Measurements from ENCODE around the gene SLC4A5.

DNA sequence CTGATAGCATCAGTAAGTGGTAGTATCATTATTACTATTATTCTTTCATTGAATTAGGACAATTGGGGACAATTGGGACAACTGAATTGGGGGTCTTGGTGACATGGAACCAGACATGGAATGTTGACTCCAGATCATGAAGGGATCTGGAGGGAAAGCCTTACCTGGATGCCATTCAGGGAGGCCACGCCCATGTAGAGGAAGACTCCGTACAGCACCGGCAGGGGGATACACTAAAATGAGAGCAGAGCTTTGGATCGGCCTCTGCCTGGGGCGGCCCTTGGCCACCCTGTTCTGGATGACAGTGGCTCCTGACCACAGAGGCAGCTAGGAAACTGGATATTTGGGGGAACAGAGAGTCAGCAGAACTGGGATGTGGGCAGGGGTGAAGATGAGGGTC lies 115.6 kb downstream of the SLC4A5 start:
- TF ChIP-seq, protein P1, sequence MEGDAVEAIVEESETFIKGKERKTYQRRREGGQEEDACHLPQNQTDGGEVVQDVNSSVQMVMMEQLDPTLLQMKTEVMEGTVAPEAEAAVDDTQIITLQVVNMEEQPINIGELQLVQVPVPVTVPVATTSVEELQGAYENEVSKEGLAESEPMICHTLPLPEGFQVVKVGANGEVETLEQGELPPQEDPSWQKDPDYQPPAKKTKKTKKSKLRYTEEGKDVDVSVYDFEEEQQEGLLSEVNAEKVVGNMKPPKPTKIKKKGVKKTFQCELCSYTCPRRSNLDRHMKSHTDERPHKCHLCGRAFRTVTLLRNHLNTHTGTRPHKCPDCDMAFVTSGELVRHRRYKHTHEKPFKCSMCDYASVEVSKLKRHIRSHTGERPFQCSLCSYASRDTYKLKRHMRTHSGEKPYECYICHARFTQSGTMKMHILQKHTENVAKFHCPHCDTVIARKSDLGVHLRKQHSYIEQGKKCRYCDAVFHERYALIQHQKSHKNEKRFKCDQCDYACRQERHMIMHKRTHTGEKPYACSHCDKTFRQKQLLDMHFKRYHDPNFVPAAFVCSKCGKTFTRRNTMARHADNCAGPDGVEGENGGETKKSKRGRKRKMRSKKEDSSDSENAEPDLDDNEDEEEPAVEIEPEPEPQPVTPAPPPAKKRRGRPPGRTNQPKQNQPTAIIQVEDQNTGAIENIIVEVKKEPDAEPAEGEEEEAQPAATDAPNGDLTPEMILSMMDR (IDR thresholded peaks at IDR 0.05), result no peak
- no peak for TF ChIP-seq POLR2A (IDR thresholded peaks at IDR 0.05)
- no peak for TF ChIP-seq POLR2AphosphoS5 (IDR thresholded peaks at IDR 0.05)
